HEK293 (cell line): Measurements from ENCODE around the gene IGSF9B.

ENCODE experiments used
- CTCF ChIA-PET: fragments of 350-600 bp; formaldehyde crosslinking; extraction: SDS; loops from one replicate; lab custom pipeline; 2021; ENCODE audit warnings: antibody characterized with exemption; lab: Yijun Ruan, JAX
- POLR2A ChIA-PET: fragments of 300-600 bp; formaldehyde crosslinking; extraction: SDS; loops from one replicate; lab custom pipeline; 2020; ENCODE audit warnings: antibody characterized with exemption, inconsistent platforms; lab: Yijun Ruan, JAX
- H3K27ac ChIP-seq: fragments of 200-500 bp; sonication (Bioruptor generic); 2 replicates; pipeline ENCODE4 v1.5.1; 2014; ENCODE audit warnings: low read depth, low read length, control low read depth, inconsistent platforms; ENCODE audit errors: extremely low read depth
- H3K36me3 ChIP-seq, 2 experiments: fragments of 200-500 bp in 1 of 2; sonication (Bioruptor generic) in 1 of 2; 1 replicate in 1 of 2; 2 replicates in 1 of 2; pipeline ENCODE4 v1.5.1; 2014 to 2017; ENCODE audit warnings: inconsistent platforms in 2 of 2, low read length in 2 of 2; ENCODE audit not compliant: control insufficient read depth in 2 of 2, insufficient read depth in 1 of 2
- H3K4me1 ChIP-seq: fragments of 200-500 bp; sonication (Bioruptor generic); 2 replicates; pipeline ENCODE4 v1.5.1; 2014; ENCODE audit warnings: mild to moderate bottlenecking, low read length, inconsistent platforms; ENCODE audit not compliant: control insufficient read depth, insufficient read depth
- H3K4me3 ChIP-seq: 2 replicates; pipeline ENCODE4 v1.5.1; 2011; ENCODE audit warnings: low read depth, mild to moderate bottlenecking, control low read depth, low read length, moderate library complexity
- H3K9me3 ChIP-seq: fragments of 200-500 bp; sonication (Bioruptor generic); 2 replicates; pipeline ENCODE4 v1.5.1; 2014; ENCODE audit warnings: low read depth, low read length, inconsistent platforms; ENCODE audit not compliant: control insufficient read depth, insufficient read depth
- FEZF1 ChIP-seq: fragments of 450-650 bp; formaldehyde crosslinking; IDR thresholded peaks from 2 replicates; pipeline ENCODE4 v1.5.1; 2016; ENCODE audit warnings: missing biosample characterization, missing genetic modification characterization
- MZF1 ChIP-seq: fragments of 450-650 bp; formaldehyde crosslinking; IDR thresholded peaks from 2 replicates; pipeline ENCODE4 v1.5.1; 2017; ENCODE audit warnings: missing biosample characterization, missing genetic modification characterization, borderline replicate concordance
- SP2 ChIP-seq: fragments of 450-650 bp; formaldehyde crosslinking; IDR thresholded peaks from 2 replicates; pipeline ENCODE4 v1.5.1; 2016; ENCODE audit warnings: missing biosample characterization, missing genetic modification characterization
- ZBTB17 ChIP-seq: fragments of 450-650 bp; formaldehyde crosslinking; IDR thresholded peaks from 2 replicates; pipeline ENCODE4 v1.5.1; 2016; ENCODE audit warnings: missing biosample characterization, missing genetic modification characterization
- ZNF132 ChIP-seq: fragments of 450-650 bp; formaldehyde crosslinking; IDR thresholded peaks from 2 replicates; pipeline ENCODE4 v1.5.1; 2017; ENCODE audit warnings: missing biosample characterization, missing genetic modification characterization, borderline replicate concordance
- ZNF169 ChIP-seq: fragments of 450-650 bp; formaldehyde crosslinking; IDR thresholded peaks from 2 replicates; pipeline ENCODE4 v1.5.1; 2016; ENCODE audit warnings: missing biosample characterization, missing genetic modification characterization
- ZNF2 ChIP-seq: fragments of 450-650 bp; formaldehyde crosslinking; IDR thresholded peaks from 2 replicates; pipeline ENCODE4 v1.5.1; 2016; ENCODE audit warnings: missing biosample characterization, missing genetic modification characterization
- ZNF211 ChIP-seq: fragments of 450-650 bp; formaldehyde crosslinking; IDR thresholded peaks from 2 replicates; pipeline ENCODE4 v1.5.1; 2016; ENCODE audit warnings: low read depth, missing biosample characterization, missing genetic modification characterization
- ZNF214 ChIP-seq: fragments of 450-650 bp; formaldehyde crosslinking; IDR thresholded peaks from 2 replicates; pipeline ENCODE4 v1.5.1; 2017; ENCODE audit warnings: missing biosample characterization, mild to moderate bottlenecking, missing genetic modification characterization, borderline replicate concordance
- ZNF266 ChIP-seq: fragments of 450-650 bp; formaldehyde crosslinking; IDR thresholded peaks from 2 replicates; pipeline ENCODE4 v1.5.1; 2016; ENCODE audit warnings: missing biosample characterization, missing genetic modification characterization, low read depth
- ZNF292 ChIP-seq: fragments of 450-650 bp; formaldehyde crosslinking; IDR thresholded peaks from 2 replicates; pipeline ENCODE4 v1.5.1; 2016; ENCODE audit warnings: low read depth, missing biosample characterization, missing genetic modification characterization, borderline replicate concordance
- ZNF521 ChIP-seq: fragments of 450-650 bp; formaldehyde crosslinking; IDR thresholded peaks from 2 replicates; pipeline ENCODE4 v1.5.1; 2017; ENCODE audit warnings: missing biosample characterization, mild to moderate bottlenecking, missing genetic modification characterization
- ZNF561 ChIP-seq: fragments of 450-650 bp; IDR thresholded peaks from 2 replicates; pipeline ENCODE4 v1.5.1; 2018; ENCODE audit warnings: missing biosample characterization, missing genetic modification characterization, borderline replicate concordance
- ZNF571 ChIP-seq: fragments of 450-650 bp; formaldehyde crosslinking; IDR thresholded peaks from 2 replicates; pipeline ENCODE4 v1.5.0; 2017; ENCODE audit warnings: missing biosample characterization, missing genetic modification characterization
- ZNF660 ChIP-seq: fragments of 450-650 bp; IDR thresholded peaks from 2 replicates; pipeline ENCODE4 v1.5.1; 2018; ENCODE audit warnings: missing biosample characterization, mild to moderate bottlenecking, missing genetic modification characterization
- ZSCAN16 ChIP-seq: fragments of 450-650 bp; formaldehyde crosslinking; IDR thresholded peaks from 2 replicates; pipeline ENCODE4 v1.5.1; 2016; ENCODE audit warnings: missing biosample characterization, missing genetic modification characterization
- ZXDB ChIP-seq: fragments of 450-650 bp; formaldehyde crosslinking; IDR thresholded peaks from 2 replicates; pipeline ENCODE4 v1.5.1; 2016; ENCODE audit warnings: missing biosample characterization, missing genetic modification characterization
- TF ChIP-seq, protein P1 (sequence below): fragments of 450-650 bp; formaldehyde crosslinking; IDR thresholded peaks from 2 replicates; pipeline ENCODE4 v1.5.1; 2016; ENCODE audit warnings: missing biosample characterization, missing genetic modification characterization, low read depth
- TF ChIP-seq, protein P2 (sequence below): fragments of 450-650 bp; formaldehyde crosslinking; IDR thresholded peaks from 2 replicates; pipeline ENCODE4 v1.5.1; 2016; ENCODE audit warnings: missing biosample characterization, missing genetic modification characterization, borderline replicate concordance
- TF ChIP-seq, protein P3 (sequence below): fragments of 450-650 bp; formaldehyde crosslinking; IDR thresholded peaks from 2 replicates; pipeline ENCODE4 v1.5.1; 2017; ENCODE audit warnings: missing biosample characterization, missing genetic modification characterization
- TF ChIP-seq, protein P4 (sequence below): fragments of 450-650 bp; formaldehyde crosslinking; IDR thresholded peaks from 2 replicates; pipeline ENCODE4 v1.5.1; 2016; ENCODE audit warnings: missing biosample characterization, missing genetic modification characterization
- TF ChIP-seq, protein P5 (sequence below): fragments of 450-650 bp; formaldehyde crosslinking; IDR thresholded peaks from 2 replicates; pipeline ENCODE4 v1.5.1; 2016; ENCODE audit warnings: missing biosample characterization, missing genetic modification characterization

IGSF9B gene

DNA sequence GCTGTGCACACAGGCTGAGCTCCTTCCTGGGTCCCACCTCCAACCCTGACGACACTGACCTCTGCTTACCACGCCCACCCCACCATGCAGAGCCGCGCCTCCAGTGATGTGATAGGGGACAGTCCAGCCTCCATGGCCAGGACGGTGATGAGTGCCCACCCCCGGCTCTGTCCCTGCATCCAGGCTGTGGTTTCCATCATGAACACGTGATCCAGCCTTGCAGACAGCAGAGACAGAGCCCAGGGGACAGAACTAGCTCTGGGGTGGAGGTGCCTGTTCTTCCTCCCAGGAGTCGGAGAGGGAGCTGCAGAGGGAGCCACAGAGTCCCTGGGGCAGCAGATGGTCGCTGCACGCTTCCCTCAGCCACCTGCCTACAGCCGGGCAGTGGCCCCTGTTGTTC lies 42.6 kb upstream of the IGSF9B start:
- TF ChIP-seq, protein P1, sequence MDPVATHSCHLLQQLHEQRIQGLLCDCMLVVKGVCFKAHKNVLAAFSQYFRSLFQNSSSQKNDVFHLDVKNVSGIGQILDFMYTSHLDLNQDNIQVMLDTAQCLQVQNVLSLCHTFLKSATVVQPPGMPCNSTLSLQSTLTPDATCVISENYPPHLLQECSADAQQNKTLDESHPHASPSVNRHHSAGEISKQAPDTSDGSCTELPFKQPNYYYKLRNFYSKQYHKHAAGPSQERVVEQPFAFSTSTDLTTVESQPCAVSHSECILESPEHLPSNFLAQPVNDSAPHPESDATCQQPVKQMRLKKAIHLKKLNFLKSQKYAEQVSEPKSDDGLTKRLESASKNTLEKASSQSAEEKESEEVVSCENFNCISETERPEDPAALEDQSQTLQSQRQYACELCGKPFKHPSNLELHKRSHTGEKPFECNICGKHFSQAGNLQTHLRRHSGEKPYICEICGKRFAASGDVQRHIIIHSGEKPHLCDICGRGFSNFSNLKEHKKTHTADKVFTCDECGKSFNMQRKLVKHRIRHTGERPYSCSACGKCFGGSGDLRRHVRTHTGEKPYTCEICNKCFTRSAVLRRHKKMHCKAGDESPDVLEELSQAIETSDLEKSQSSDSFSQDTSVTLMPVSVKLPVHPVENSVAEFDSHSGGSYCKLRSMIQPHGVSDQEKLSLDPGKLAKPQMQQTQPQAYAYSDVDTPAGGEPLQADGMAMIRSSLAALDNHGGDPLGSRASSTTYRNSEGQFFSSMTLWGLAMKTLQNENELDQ (tag by site-specific recombination): no peak
- TF ChIP-seq ZNF266 (tag by site-specific recombination): no peak
- no peak for TF ChIP-seq ZNF211 (tag by site-specific recombination)
- TF ChIP-seq, protein P2, sequence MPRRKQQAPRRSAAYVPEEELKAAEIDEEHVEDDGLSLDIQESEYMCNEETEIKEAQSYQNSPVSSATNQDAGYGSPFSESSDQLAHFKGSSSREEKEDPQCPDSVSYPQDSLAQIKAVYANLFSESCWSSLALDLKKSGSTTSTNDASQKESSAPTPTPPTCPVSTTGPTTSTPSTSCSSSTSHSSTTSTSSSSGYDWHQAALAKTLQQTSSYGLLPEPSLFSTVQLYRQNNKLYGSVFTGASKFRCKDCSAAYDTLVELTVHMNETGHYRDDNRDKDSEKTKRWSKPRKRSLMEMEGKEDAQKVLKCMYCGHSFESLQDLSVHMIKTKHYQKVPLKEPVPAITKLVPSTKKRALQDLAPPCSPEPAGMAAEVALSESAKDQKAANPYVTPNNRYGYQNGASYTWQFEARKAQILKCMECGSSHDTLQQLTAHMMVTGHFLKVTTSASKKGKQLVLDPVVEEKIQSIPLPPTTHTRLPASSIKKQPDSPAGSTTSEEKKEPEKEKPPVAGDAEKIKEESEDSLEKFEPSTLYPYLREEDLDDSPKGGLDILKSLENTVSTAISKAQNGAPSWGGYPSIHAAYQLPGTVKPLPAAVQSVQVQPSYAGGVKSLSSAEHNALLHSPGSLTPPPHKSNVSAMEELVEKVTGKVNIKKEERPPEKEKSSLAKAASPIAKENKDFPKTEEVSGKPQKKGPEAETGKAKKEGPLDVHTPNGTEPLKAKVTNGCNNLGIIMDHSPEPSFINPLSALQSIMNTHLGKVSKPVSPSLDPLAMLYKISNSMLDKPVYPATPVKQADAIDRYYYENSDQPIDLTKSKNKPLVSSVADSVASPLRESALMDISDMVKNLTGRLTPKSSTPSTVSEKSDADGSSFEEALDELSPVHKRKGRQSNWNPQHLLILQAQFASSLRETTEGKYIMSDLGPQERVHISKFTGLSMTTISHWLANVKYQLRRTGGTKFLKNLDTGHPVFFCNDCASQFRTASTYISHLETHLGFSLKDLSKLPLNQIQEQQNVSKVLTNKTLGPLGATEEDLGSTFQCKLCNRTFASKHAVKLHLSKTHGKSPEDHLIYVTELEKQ (tag by site-specific recombination): no peak
- no peak for TF ChIP-seq ZNF214
- POLR2A ChIA-PET: no interaction called here

DNA sequence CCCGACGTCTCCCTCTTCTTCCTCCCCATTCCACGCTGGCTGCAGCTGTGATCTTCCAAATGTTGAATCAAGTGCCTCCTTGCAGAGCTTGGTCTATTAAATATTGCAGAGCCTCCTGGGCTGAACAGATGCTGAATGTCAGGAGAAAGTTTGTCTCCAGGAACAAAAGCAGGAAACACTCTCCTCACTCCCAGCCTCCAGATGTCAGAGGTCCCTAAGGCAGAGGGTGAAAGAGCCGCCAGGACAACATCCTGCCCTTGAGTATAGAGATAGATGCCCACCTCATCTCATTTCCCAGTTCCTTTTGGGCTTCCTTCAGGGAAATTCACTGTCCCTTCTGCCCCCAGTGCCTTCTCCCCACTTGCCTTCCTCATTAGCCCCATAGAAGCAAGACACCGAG lies 40.8 kb upstream of the IGSF9B start:
- no peaks in the 10 kb centered on the region for H3K4me1 ChIP-seq

More for the DNA sequence above, 42.6 kb upstream of the IGSF9B start:
- H3K9me3 ChIP-seq: no peaks in the 10 kb centered on the region
- CTCF ChIA-PET: interaction anchor here (0.6 kb wide), 1 partner anchor 30 kb away, joined by 3 read pairs; no protein-coding TSS in a partner anchor
- no peak overlapping the region for H3K27ac ChIP-seq
- no peaks in the 10 kb centered on the region for H3K36me3 ChIP-seq
- no peaks in the 10 kb centered on the region for H3K4me1 ChIP-seq
- no peak overlapping the region for H3K4me3 ChIP-seq

DNA sequence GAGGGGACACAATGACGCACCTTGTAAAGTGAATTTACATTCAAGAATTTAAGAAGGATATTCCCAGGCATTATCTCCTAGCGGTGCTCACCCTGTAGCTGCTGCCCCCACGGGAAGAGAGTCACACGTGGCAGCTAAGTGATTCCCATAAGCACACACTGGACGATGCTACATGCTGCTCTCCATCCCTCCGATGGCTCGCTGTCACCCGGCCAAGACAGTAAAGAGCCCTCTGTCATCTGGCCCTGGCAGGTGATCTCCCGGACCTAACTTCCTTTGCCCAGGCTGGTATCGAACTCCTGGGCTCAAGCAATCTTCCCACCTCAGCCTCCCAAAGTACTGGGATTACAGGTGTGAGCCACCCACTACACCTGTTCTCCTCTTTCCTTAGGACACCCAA lies 39.9 kb upstream of the IGSF9B start:
- no peaks in the 10 kb centered on the region for H3K4me1 ChIP-seq
- ChIA-PET CTCF (no interaction called here), POLR2A (no interaction called here)
- H3K4me3 ChIP-seq: no peak overlapping the region
- no peaks in the 10 kb centered on the region for H3K36me3 ChIP-seq
- no peaks in the 10 kb centered on the region for H3K9me3 ChIP-seq
- H3K27ac ChIP-seq: no peak overlapping the region
- TF ChIP-seq, protein P3, sequence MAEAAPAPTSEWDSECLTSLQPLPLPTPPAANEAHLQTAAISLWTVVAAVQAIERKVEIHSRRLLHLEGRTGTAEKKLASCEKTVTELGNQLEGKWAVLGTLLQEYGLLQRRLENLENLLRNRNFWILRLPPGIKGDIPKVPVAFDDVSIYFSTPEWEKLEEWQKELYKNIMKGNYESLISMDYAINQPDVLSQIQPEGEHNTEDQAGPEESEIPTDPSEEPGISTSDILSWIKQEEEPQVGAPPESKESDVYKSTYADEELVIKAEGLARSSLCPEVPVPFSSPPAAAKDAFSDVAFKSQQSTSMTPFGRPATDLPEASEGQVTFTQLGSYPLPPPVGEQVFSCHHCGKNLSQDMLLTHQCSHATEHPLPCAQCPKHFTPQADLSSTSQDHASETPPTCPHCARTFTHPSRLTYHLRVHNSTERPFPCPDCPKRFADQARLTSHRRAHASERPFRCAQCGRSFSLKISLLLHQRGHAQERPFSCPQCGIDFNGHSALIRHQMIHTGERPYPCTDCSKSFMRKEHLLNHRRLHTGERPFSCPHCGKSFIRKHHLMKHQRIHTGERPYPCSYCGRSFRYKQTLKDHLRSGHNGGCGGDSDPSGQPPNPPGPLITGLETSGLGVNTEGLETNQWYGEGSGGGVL (tag by site-specific recombination): no peak
- TF ChIP-seq MZF1 (tag by site-specific recombination): no peak
- TF ChIP-seq ZNF169 (tag by site-specific recombination): no peak
- TF ChIP-seq ZNF521 (tag by site-specific recombination): no peak
- TF ChIP-seq, protein P4, sequence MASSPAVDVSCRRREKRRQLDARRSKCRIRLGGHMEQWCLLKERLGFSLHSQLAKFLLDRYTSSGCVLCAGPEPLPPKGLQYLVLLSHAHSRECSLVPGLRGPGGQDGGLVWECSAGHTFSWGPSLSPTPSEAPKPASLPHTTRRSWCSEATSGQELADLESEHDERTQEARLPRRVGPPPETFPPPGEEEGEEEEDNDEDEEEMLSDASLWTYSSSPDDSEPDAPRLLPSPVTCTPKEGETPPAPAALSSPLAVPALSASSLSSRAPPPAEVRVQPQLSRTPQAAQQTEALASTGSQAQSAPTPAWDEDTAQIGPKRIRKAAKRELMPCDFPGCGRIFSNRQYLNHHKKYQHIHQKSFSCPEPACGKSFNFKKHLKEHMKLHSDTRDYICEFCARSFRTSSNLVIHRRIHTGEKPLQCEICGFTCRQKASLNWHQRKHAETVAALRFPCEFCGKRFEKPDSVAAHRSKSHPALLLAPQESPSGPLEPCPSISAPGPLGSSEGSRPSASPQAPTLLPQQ (tag by site-specific recombination): no peak
- no peak for TF ChIP-seq ZSCAN16
- TF ChIP-seq ZNF292 (tag by site-specific recombination): no peak
- TF ChIP-seq FEZF1 (tag by site-specific recombination): no peak
- TF ChIP-seq SP2 (tag by site-specific recombination): no peak
- TF ChIP-seq ZNF2 (tag by site-specific recombination): no peak
- TF ChIP-seq ZBTB17 (tag by site-specific recombination): no peak
- no peak for TF ChIP-seq ZNF132 (tag by site-specific recombination)
- TF ChIP-seq ZNF571 (tag by site-specific recombination): no peak

More for the DNA sequence above, 40.8 kb upstream of the IGSF9B start:
- CTCF ChIA-PET: no interaction called here
- H3K36me3 ChIP-seq: no peaks in the 10 kb centered on the region
- H3K4me3 ChIP-seq: no peak overlapping the region
- H3K9me3 ChIP-seq: no peaks in the 10 kb centered on the region
- TF ChIP-seq, protein P5, sequence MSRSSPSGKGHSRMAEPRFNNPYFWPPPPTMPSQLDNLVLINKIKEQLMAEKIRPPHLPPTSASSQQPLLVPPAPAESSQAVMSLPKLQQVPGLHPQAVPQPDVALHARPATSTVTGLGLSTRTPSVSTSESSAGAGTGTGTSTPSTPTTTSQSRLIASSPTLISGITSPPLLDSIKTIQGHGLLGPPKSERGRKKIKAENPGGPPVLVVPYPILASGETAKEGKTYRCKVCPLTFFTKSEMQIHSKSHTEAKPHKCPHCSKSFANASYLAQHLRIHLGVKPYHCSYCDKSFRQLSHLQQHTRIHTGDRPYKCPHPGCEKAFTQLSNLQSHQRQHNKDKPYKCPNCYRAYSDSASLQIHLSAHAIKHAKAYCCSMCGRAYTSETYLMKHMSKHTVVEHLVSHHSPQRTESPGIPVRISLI: no peak
- no peak for TF ChIP-seq ZNF660 (tag by site-specific recombination)
- TF ChIP-seq ZNF561: no peak
- no peak for TF ChIP-seq ZXDB
- no peak overlapping the region for H3K27ac ChIP-seq
- POLR2A ChIA-PET: no interaction called here
